Neural cell (in vitro differentiated cells): ENCODE results near the gene ZNF322. TPM values are rescaled to one million over a fixed set of nuclear protein-coding genes. Genes with fewer than 3 reads are reported as not detected.

Experiments used
- H2AFZ ChIP-seq: fragments of 200-600, 300-800 bp; sonication (generic), shearing (Covaris generic); 2 replicates; pipeline ENCODE4 v1.6.0; 2014; ENCODE audit warnings: low read depth, mild to moderate bottlenecking, antibody characterized with exemption, low read length, moderate library complexity
- H3F3A ChIP-seq: fragments of 200-600 bp; shearing (Covaris generic); 2 replicates; pipeline ENCODE4 v1.6.1; 2016; ENCODE audit warnings: mild to moderate bottlenecking, moderate library complexity, mixed read lengths, antibody characterized with exemption, low read length; ENCODE audit not compliant: insufficient read depth, poor library complexity, severe bottlenecking
- H3K27ac ChIP-seq: fragments of 200-600, 300-800 bp; sonication (generic), shearing (Covaris generic); 2 replicates; pipeline ENCODE4 v1.5.1; 2014; ENCODE audit warnings: mild to moderate bottlenecking, low read length, moderate library complexity
- H3K27me3 ChIP-seq: fragments of 300-800, 200-600 bp; sonication (generic), shearing (Covaris generic); 2 replicates; pipeline ENCODE4 v1.6.0; 2014; ENCODE audit warnings: mild to moderate bottlenecking, low read depth, low read length, moderate library complexity; ENCODE audit not compliant: insufficient read depth
- H3K36me3 ChIP-seq: fragments of 300-800, 200-600 bp; sonication (generic), shearing (Covaris generic); 2 replicates; pipeline ENCODE4 v1.5.1; 2014; ENCODE audit warnings: mild to moderate bottlenecking, antibody characterized with exemption, low read length, moderate library complexity; ENCODE audit not compliant: insufficient read depth
- H3K4me2 ChIP-seq: fragments of 300-800, 200-600 bp; sonication (generic), shearing (Covaris generic); 2 replicates; pipeline ENCODE4 v1.6.0; 2014; ENCODE audit warnings: mild to moderate bottlenecking, low read length
- H3K4me3 ChIP-seq: fragments of 300-800, 200-600 bp; sonication (generic), shearing (Covaris generic); 2 replicates; pipeline ENCODE4 v1.5.1; 2014; ENCODE audit warnings: mild to moderate bottlenecking, low read length, moderate library complexity
- H3K79me2 ChIP-seq: fragments of 200-600 bp; shearing (Covaris generic); replicated peaks from 2 replicates; pipeline ENCODE4 v1.6.0; 2014; ENCODE audit warnings: mild to moderate bottlenecking, low read length, moderate library complexity; ENCODE audit not compliant: insufficient read depth
- H3K9ac ChIP-seq: fragments of 300-800, 200-600 bp; sonication (generic), shearing (Covaris generic); 2 replicates; pipeline ENCODE4 v1.6.1; 2016; ENCODE audit warnings: mild to moderate bottlenecking, low read length, mixed read lengths
- H3K9me2 ChIP-seq: fragments of 200-600 bp; shearing (Covaris generic); 2 replicates; pipeline ENCODE4 v1.6.1; 2016; ENCODE audit warnings: mild to moderate bottlenecking, low read length, mixed read lengths; ENCODE audit not compliant: insufficient read depth
- H3K9me3 ChIP-seq: fragments of 200-600, 300-800 bp; sonication (generic), shearing (Covaris generic); 2 replicates; pipeline ENCODE4 v1.6.1; 2016; ENCODE audit warnings: mild to moderate bottlenecking, mixed run types, low read length, moderate library complexity, mixed read lengths
- H4K20me1 ChIP-seq: fragments of 200-600 bp; shearing (Covaris generic); 2 replicates; pipeline ENCODE4 v1.6.1; 2016; ENCODE audit warnings: mild to moderate bottlenecking, mixed run types; ENCODE audit not compliant: insufficient read depth
- CTCF ChIP-seq: fragments of 450-650 bp; IDR thresholded peaks from 2 replicates; pipeline ENCODE4 v1.5.1; 2014; ENCODE audit warnings: antibody characterized with exemption, mild to moderate bottlenecking, moderate library complexity; ENCODE audit not compliant: poor library complexity, severe bottlenecking
- EP300 ChIP-seq: fragments of 450-650 bp; conservative IDR thresholded peaks from 2 replicates; pipeline ENCODE4 v1.6.1; 2014; ENCODE audit warnings: antibody characterized with exemption, mild to moderate bottlenecking, moderate library complexity; ENCODE audit not compliant: poor library complexity, severe bottlenecking
- EZH2 ChIP-seq: fragments of 200-600, 300-800 bp; shearing (Covaris generic), sonication (generic); IDR thresholded peaks from 2 replicates; pipeline ENCODE4 v1.6.1; 2014; ENCODE audit warnings: antibody characterized with exemption, low read length, borderline replicate concordance, mild to moderate bottlenecking; ENCODE audit not compliant: insufficient read depth, poor library complexity, severe bottlenecking
- MXI1 ChIP-seq: fragments of 450-650 bp; conservative IDR thresholded peaks from 2 replicates; pipeline ENCODE4 v1.6.1; 2014; ENCODE audit warnings: antibody characterized with exemption, mild to moderate bottlenecking; ENCODE audit not compliant: poor library complexity, severe bottlenecking
- POLR2AphosphoS5 ChIP-seq: IDR thresholded peaks from 2 replicates; pipeline ENCODE4 v1.6.1; 2012
- RAD21 ChIP-seq: fragments of 450-650 bp; conservative IDR thresholded peaks from 2 replicates; pipeline ENCODE4 v1.6.1; 2014; ENCODE audit warnings: antibody characterized with exemption, mild to moderate bottlenecking, moderate library complexity
- REST ChIP-seq: IDR thresholded peaks from 2 replicates; pipeline ENCODE4 v1.6.1; 2012; ENCODE audit warnings: borderline replicate concordance
- SMC3 ChIP-seq: fragments of 450-650 bp; conservative IDR thresholded peaks from 2 replicates; pipeline ENCODE4 v1.6.1; 2014; ENCODE audit warnings: antibody characterized with exemption, mild to moderate bottlenecking, moderate library complexity; ENCODE audit not compliant: poor library complexity
- TAF1 ChIP-seq: IDR thresholded peaks from 2 replicates; pipeline ENCODE4 v1.6.1; 2012; ENCODE audit warnings: low read depth
- polyA plus RNA-seq: library from polyadenylated mRNA; depleted of rRNA; stranded (reverse); fragments of >200 nt; gene quantifications from 2 replicates; pipeline ENCODE4 v1.2.3, GENCODE V29; 2014

The ZNF322 gene
- polyA plus RNA-seq, 1 donor from 2014 or later: 29.4 TPM

GRCh38 chr6:26613689-26614683, 45.6 kb downstream of the ZNF322 start:
- Histone ChIP-seq H2AFZ (no peak overlapping the region), H3K9me3 (peaks cover 6% of the 10 kb centered on the region), H3K9ac (no peak overlapping the region), H4K20me1 (no peaks in the 10 kb centered on the region), H3K9me2 (no peaks in the 10 kb centered on the region), H3K4me3 (peak overlapping the region; percentile 63), H3K4me2 (peak overlapping the region; percentile 30), H3K27me3 (peaks cover 54% of the 10 kb centered on the region), H3K79me2 (no peaks in the 10 kb centered on the region), H3K36me3 (no peaks in the 10 kb centered on the region), H3F3A (no peaks in the 10 kb centered on the region), H3K27ac (no peak overlapping the region)
- TF ChIP-seq REST (no peak), RAD21 (no peak), TAF1 (no peak), MXI1 (no peak), EP300 (no peak), POLR2AphosphoS5 (no peak), EZH2 (peak; percentile 46), CTCF (peak; percentile 19), SMC3 (no peak)

GRCh38 chr6:26613201-26613600, 46.3 kb downstream of the ZNF322 start:
- Histone ChIP-seq H3K4me3 (no peak overlapping the region), H2AFZ (no peak overlapping the region)

More at GRCh38 chr6:26613201-26613600, 46.3 kb downstream of the ZNF322 start:
- Histone ChIP-seq H3K9ac (no peak overlapping the region), H3K9me3 (peaks cover 6% of the 10 kb centered on the region), H3K27me3 (peaks cover 54% of the 10 kb centered on the region), H3K27ac (no peak overlapping the region), H3K4me2 (no peak overlapping the region), H3K36me3 (no peaks in the 10 kb centered on the region), H3K79me2 (no peaks in the 10 kb centered on the region), H3F3A (no peaks in the 10 kb centered on the region), H4K20me1 (no peaks in the 10 kb centered on the region), H3K9me2 (no peaks in the 10 kb centered on the region)
- TF ChIP-seq MXI1 (no peak), EZH2 (no peak), SMC3 (no peak), REST (no peak)
